PC-9 (cell line): Measurements from ENCODE around the gene GSN.

Experiments used
- CTCF ChIP-seq: fragments of 200-600 bp; sonication (generic); conservative IDR thresholded peaks from 2 replicates; pipeline ENCODE4 v1.6.1; 2017; ENCODE audit warnings: mixed run types, antibody characterized with exemption, mild to moderate bottlenecking, moderate library complexity
- EZH2 ChIP-seq: fragments of 200-600 bp; sonication (generic); IDR thresholded peaks from 2 replicates; pipeline ENCODE4 v1.8.0; 2017; ENCODE audit warnings: antibody characterized with exemption, low read depth

- no peak for TF ChIP-seq CTCF
- TF ChIP-seq EZH2: no peak
Observed at GRCh38 chr9:121365564-121365963, 97.6 kb downstream of the GSN start.
